GM23338 (cell line): ENCODE data around the gene PTPRQ. TPM values are rescaled to one million over a fixed set of nuclear protein-coding genes. Genes with fewer than 3 reads are reported as not detected.

Source experiments
- ATAC-seq: fragments of 200-7000 bp; cut with Tn5 transposase; 3 replicates; pipeline ENCODE4 v1.9.1; 2020
- DNase-seq: peaks from one replicate; pipeline ENCODE4 v3.0.0-alpha.2; 2015; ENCODE audit warnings: low spot score
- H2AFZ ChIP-seq: fragments of 200-600 bp; sonication (generic); 2 replicates; pipeline ENCODE4 v1.8.0; 2016; ENCODE audit warnings: antibody characterized with exemption, mild to moderate bottlenecking, moderate library complexity
- H3F3A ChIP-seq: fragments of 200-600 bp; sonication (generic); replicated peaks from 2 replicates; pipeline ENCODE4 v1.8.0; 2017; ENCODE audit warnings: antibody characterized with exemption, mixed run types, low read depth
- H3K27ac ChIP-seq: fragments of 200-600 bp; sonication (generic); 2 replicates; pipeline ENCODE4 v1.6.1; 2016; ENCODE audit warnings: low read depth
- H3K27me3 ChIP-seq: fragments of 200-600 bp; sonication (generic); 2 replicates; pipeline ENCODE4 v1.8.0; 2016; ENCODE audit warnings: mild to moderate bottlenecking, mixed run types, moderate library complexity; ENCODE audit not compliant: insufficient read depth
- H3K36me3 ChIP-seq: fragments of 200-600 bp; sonication (generic); 2 replicates; pipeline ENCODE4 v1.8.0; 2016; ENCODE audit warnings: mild to moderate bottlenecking; ENCODE audit not compliant: insufficient read depth
- H3K4me1 ChIP-seq: fragments of 200-600 bp; sonication (generic); 2 replicates; pipeline ENCODE4 v1.8.0; 2016; ENCODE audit warnings: mild to moderate bottlenecking, moderate library complexity; ENCODE audit not compliant: insufficient read depth
- H3K4me2 ChIP-seq: fragments of 200-600 bp; sonication (generic); 2 replicates; pipeline ENCODE4 v1.7.1; 2017; ENCODE audit warnings: mixed run types
- H3K4me3 ChIP-seq: fragments of 200-600 bp; sonication (generic); 2 replicates; pipeline ENCODE4 v1.6.1; 2016; ENCODE audit warnings: mixed run types
- H3K79me2 ChIP-seq: fragments of 200-600 bp; sonication (generic); replicated peaks from 2 replicates; pipeline ENCODE4 v1.8.0; 2017; ENCODE audit warnings: mild to moderate bottlenecking; ENCODE audit not compliant: insufficient read depth
- H3K9me2 ChIP-seq: fragments of 200-600 bp; sonication (generic); 2 replicates; pipeline ENCODE4 v1.8.0; 2017; ENCODE audit not compliant: insufficient read depth
- H4K20me1 ChIP-seq: fragments of 200-600 bp; sonication (generic); replicated peaks from 2 replicates; pipeline ENCODE4 v1.8.0; 2017; ENCODE audit warnings: mild to moderate bottlenecking; ENCODE audit not compliant: insufficient read depth
- H3K27ac Mint-ChIP-seq: 2 replicates; pipeline ENCODE4 v1.8.0; 2020; ENCODE audit warnings: inconsistent platforms, mild to moderate bottlenecking, moderate library complexity, mixed read lengths
- H3K27me3 Mint-ChIP-seq: 3 replicates; pipeline ENCODE4 v1.8.0; 2022; ENCODE audit warnings: low read depth, mild to moderate bottlenecking, moderate library complexity, mixed read lengths, inconsistent platforms; ENCODE audit not compliant: insufficient read depth, poor library complexity
- H3K36me3 Mint-ChIP-seq: 3 replicates; pipeline ENCODE4 v1.8.0; 2021; ENCODE audit warnings: low read depth, mild to moderate bottlenecking, inconsistent platforms, moderate library complexity, mixed read lengths
- H3K4me1 Mint-ChIP-seq: 3 replicates; pipeline ENCODE4 v1.8.0; 2020; ENCODE audit warnings: mild to moderate bottlenecking, inconsistent platforms, mixed read lengths
- H3K4me3 Mint-ChIP-seq: 3 replicates; pipeline ENCODE4 v1.8.0; 2021; ENCODE audit warnings: moderate library complexity, mild to moderate bottlenecking, inconsistent platforms, mixed read lengths
- H3K9me3 Mint-ChIP-seq: 3 replicates; pipeline ENCODE4 v1.8.0; 2020; ENCODE audit warnings: moderate library complexity, mild to moderate bottlenecking, inconsistent platforms, mixed read lengths
- CREB1 ChIP-seq: fragments of 250-450 bp; sonication (Bioruptor Pico); IDR thresholded peaks from 2 replicates; pipeline ENCODE4 v1.5.0; 2020; ENCODE audit warnings: low read depth, mild to moderate bottlenecking, moderate library complexity
- CTCF ChIP-seq, 2 experiments: fragments of 200-600 bp in 1 of 2; sonication (generic) in 1 of 2; conservative IDR thresholded peaks; 2 replicates each; pipeline versions ENCODE4 v1.5.1 to v1.6.1; 2016 to 2017; ENCODE audit warnings: antibody characterized with exemption in 2 of 2, low read depth in 2 of 2, mild to moderate bottlenecking in 2 of 2, moderate library complexity in 1 of 2
- EZH2phosphoT487 ChIP-seq: fragments of 200-600 bp; sonication (generic); IDR thresholded peaks from one replicate; pipeline ENCODE4 v1.8.1; 2018; ENCODE audit warnings: antibody characterized with exemption; ENCODE audit not compliant: unreplicated experiment
- JUNB ChIP-seq: IDR thresholded peaks from one replicate; pipeline ENCODE4 v1.6.1; 2016; ENCODE audit warnings: antibody characterized with exemption; ENCODE audit not compliant: unreplicated experiment
- NANOG ChIP-seq: IDR thresholded peaks from 2 replicates; pipeline ENCODE4 v1.6.1; 2016; ENCODE audit warnings: antibody characterized with exemption, borderline replicate concordance
- STAT1 ChIP-seq: IDR thresholded peaks from one replicate; pipeline ENCODE4 v1.6.1; 2016; ENCODE audit warnings: antibody characterized with exemption; ENCODE audit not compliant: unreplicated experiment
- ZNF331 ChIP-seq: fragments of 250-450 bp; sonication (Bioruptor Pico); IDR thresholded peaks from 2 replicates; pipeline ENCODE4 v1.5.0; 2020; ENCODE audit warnings: low read depth, mild to moderate bottlenecking, moderate library complexity
- polyA plus RNA-seq: library from polyadenylated mRNA; unstranded; fragments of >200 nt; fragmentation: Nextera tagmentation; extraction: Ambion mirVana; gene quantifications from 2 replicates; pipeline ENCODE4 v1.2.1, GENCODE V29; 2016
- total RNA-seq: library from RNA; depleted of rRNA; stranded (reverse); fragments of >200 nt; shearing (Covaris generic); gene quantifications from 2 replicates; pipeline ENCODE4 v1.2.3, GENCODE V29; 2014
- TF ChIP-seq, protein P1 (sequence below): IDR thresholded peaks from one replicate; pipeline ENCODE4 v1.6.1; 2018; ENCODE audit warnings: antibody characterized with exemption; ENCODE audit not compliant: unreplicated experiment
- TF ChIP-seq, protein P2 (sequence below): IDR thresholded peaks from 2 replicates; pipeline ENCODE4 v1.6.1; 2016; ENCODE audit warnings: antibody characterized with exemption

PTPRQ gene
- total and polyA plus RNA-seq, 2 experiments from 2014 or later = not detected

- no peak for TF ChIP-seq CTCF (conservative IDR thresholded peaks at IDR 0.05; ENCODE audit: low read depth in 2 of 2)
Observed at GRCh38 chr12:80559766-80560165, 115.7 kb downstream of the PTPRQ start (continued).

- DNase-seq (no peak), ATAC-seq (no peak)
- Mint-ChIP-seq H3K9me3 (peaks cover 8% of the 10 kb centered on the region), H3K4me1 (no peaks in the 10 kb centered on the region), H3K27ac (no peak overlapping the region), H3K27me3 (no peaks in the 10 kb centered on the region), H3K36me3 (0 out of 3 replicates have a peak, but pooled peaks cover 3% of the 10 kb centered on the region), H3K4me3 (no peak overlapping the region)
- H3K27ac ChIP-seq = no peak overlapping the region
- no peak overlapping the region for H3K4me3 ChIP-seq
- no peaks in the 10 kb centered on the region for H3K4me1 ChIP-seq
- no peaks in the 10 kb centered on the region for H3F3A ChIP-seq
- TF ChIP-seq ZNF331 (CRISPR knock-in tag) (no peak), STAT1 (no peak), NANOG (no peak), EZH2phosphoT487 (no peak), JUNB (no peak), CREB1 (CRISPR knock-in tag) (no peak)
- TF ChIP-seq, protein P1, sequence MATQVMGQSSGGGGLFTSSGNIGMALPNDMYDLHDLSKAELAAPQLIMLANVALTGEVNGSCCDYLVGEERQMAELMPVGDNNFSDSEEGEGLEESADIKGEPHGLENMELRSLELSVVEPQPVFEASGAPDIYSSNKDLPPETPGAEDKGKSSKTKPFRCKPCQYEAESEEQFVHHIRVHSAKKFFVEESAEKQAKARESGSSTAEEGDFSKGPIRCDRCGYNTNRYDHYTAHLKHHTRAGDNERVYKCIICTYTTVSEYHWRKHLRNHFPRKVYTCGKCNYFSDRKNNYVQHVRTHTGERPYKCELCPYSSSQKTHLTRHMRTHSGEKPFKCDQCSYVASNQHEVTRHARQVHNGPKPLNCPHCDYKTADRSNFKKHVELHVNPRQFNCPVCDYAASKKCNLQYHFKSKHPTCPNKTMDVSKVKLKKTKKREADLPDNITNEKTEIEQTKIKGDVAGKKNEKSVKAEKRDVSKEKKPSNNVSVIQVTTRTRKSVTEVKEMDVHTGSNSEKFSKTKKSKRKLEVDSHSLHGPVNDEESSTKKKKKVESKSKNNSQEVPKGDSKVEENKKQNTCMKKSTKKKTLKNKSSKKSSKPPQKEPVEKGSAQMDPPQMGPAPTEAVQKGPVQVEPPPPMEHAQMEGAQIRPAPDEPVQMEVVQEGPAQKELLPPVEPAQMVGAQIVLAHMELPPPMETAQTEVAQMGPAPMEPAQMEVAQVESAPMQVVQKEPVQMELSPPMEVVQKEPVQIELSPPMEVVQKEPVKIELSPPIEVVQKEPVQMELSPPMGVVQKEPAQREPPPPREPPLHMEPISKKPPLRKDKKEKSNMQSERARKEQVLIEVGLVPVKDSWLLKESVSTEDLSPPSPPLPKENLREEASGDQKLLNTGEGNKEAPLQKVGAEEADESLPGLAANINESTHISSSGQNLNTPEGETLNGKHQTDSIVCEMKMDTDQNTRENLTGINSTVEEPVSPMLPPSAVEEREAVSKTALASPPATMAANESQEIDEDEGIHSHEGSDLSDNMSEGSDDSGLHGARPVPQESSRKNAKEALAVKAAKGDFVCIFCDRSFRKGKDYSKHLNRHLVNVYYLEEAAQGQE = no peak
- TF ChIP-seq, protein P2, sequence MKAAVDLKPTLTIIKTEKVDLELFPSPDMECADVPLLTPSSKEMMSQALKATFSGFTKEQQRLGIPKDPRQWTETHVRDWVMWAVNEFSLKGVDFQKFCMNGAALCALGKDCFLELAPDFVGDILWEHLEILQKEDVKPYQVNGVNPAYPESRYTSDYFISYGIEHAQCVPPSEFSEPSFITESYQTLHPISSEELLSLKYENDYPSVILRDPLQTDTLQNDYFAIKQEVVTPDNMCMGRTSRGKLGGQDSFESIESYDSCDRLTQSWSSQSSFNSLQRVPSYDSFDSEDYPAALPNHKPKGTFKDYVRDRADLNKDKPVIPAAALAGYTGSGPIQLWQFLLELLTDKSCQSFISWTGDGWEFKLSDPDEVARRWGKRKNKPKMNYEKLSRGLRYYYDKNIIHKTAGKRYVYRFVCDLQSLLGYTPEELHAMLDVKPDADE = no peak
- no peaks in the 10 kb centered on the region for H3K79me2 ChIP-seq
- no peaks in the 10 kb centered on the region for H3K9me2 ChIP-seq
- no peaks in the 10 kb centered on the region for H3K27me3 ChIP-seq
- no peak overlapping the region for H3K4me2 ChIP-seq
- H4K20me1 ChIP-seq = no peaks in the 10 kb centered on the region
- H3K36me3 ChIP-seq = no peaks in the 10 kb centered on the region
- no peak overlapping the region for H2AFZ ChIP-seq
Observed at GRCh38 chr12:80565271-80565670, 121.2 kb downstream of the PTPRQ start.
